Measurements from ENCODE around the gene SALL4. TPM values are rescaled to one million over a fixed set of nuclear protein-coding genes. Genes with fewer than 3 reads are reported as not detected.

SALL4 gene
- total RNA-seq, 1 experiment from 2014 or later = 279 TPM

DNA sequence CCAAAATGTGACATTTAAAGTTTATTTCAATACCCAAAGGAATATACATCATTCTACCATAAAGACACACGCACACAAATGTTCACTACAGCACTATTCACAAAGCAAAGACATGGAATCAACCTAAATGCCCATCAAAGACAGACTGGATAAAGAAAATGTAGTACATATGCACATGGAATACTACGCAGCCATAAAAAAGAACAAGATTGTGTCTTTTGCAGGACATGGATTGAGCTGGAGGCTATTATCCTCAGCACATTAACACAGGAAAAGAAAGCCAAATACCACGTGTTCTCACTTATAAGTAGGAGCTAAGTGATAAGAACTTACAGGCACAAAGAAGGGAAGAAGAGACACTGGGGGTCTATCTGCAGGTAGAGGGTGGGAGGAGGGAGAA lies 56.5 kb downstream of the SALL4 start:
- Histone ChIP-seq H3K79me1 (ENCODE audit: insufficient read depth, low read depth, low read length, poor library complexity, severe bottlenecking) (no peaks in the 10 kb centered on the region), H4K20me1 (ENCODE audit: control insufficient read depth, insufficient read depth, insufficient read length) (no peaks in the 10 kb centered on the region), H3K18ac (ENCODE audit: insufficient read length, low read depth, low read length) (no peak overlapping the region), H4K5ac (ENCODE audit: insufficient read length, low read depth, low read length) (no peak overlapping the region), H3K23me2 (ENCODE audit: insufficient read length, low read depth, low read length, poor library complexity, severe bottlenecking) (no peaks in the 10 kb centered on the region), H3K14ac (ENCODE audit: insufficient read depth, low read length) (no peak overlapping the region), H3K79me2 (ENCODE audit: insufficient read depth, low read length) (no peaks in the 10 kb centered on the region), H3K9ac (ENCODE audit: extremely low read depth, insufficient read length, low read length) (no peak overlapping the region), H4K91ac (ENCODE audit: insufficient read length, low read depth, low read length) (no peak overlapping the region), H2BK20ac (ENCODE audit: low read depth, low read length, poor library complexity, severe bottlenecking) (no peak overlapping the region), H3K23ac (ENCODE audit: insufficient read length, low read depth, low read length) (no peak overlapping the region), H2AFZ (ENCODE audit: low read length) (no peak overlapping the region), H2BK5ac (ENCODE audit: insufficient read length, low read length) (no peak overlapping the region), H3K9me3 (ENCODE audit: control insufficient read depth, low read depth, low read length) (no peaks in the 10 kb centered on the region), H2BK12ac (ENCODE audit: insufficient read length, low read depth, low read length) (no peak overlapping the region), H3K4me1 (ENCODE audit: insufficient read depth, low read length) (no peaks in the 10 kb centered on the region), H3K27ac (ENCODE audit: insufficient read length, low read depth, low read length) (no peak overlapping the region), H3T11ph (ENCODE audit: low read length) (no peak overlapping the region), H3K4me2 (ENCODE audit: insufficient read depth, insufficient read length, low read length) (no peak overlapping the region), H3K4ac (ENCODE audit: low read depth, low read length) (no peak overlapping the region), H3K56ac (ENCODE audit: insufficient read length, low read depth, low read length) (no peak overlapping the region), H2BK15ac (ENCODE audit: low read depth, low read length) (no peak overlapping the region), H4K8ac (replicated peaks; ENCODE audit: insufficient read length, low read depth, low read length) (no peak overlapping the region), H2AK5ac (ENCODE audit: insufficient read length, low read length) (no peak overlapping the region), H3K27me3 (ENCODE audit: insufficient read depth, low read length) (no peaks in the 10 kb centered on the region), H2BK120ac (ENCODE audit: low read depth, low read length, poor library complexity, severe bottlenecking) (no peak overlapping the region)
- no peak overlapping the region; a peak in 1 of 7 replicates for H3K27ac Mint-ChIP-seq
- TF ChIP-seq, protein P1, sequence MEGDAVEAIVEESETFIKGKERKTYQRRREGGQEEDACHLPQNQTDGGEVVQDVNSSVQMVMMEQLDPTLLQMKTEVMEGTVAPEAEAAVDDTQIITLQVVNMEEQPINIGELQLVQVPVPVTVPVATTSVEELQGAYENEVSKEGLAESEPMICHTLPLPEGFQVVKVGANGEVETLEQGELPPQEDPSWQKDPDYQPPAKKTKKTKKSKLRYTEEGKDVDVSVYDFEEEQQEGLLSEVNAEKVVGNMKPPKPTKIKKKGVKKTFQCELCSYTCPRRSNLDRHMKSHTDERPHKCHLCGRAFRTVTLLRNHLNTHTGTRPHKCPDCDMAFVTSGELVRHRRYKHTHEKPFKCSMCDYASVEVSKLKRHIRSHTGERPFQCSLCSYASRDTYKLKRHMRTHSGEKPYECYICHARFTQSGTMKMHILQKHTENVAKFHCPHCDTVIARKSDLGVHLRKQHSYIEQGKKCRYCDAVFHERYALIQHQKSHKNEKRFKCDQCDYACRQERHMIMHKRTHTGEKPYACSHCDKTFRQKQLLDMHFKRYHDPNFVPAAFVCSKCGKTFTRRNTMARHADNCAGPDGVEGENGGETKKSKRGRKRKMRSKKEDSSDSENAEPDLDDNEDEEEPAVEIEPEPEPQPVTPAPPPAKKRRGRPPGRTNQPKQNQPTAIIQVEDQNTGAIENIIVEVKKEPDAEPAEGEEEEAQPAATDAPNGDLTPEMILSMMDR (conservative IDR thresholded peaks at IDR 0.05) = no peak
- no peak for DNase-seq
- H3K36me3 Mint-ChIP-seq (ENCODE audit: insufficient read depth in 1 of 3, low read depth in 3 of 3) = no peaks in the 10 kb centered on the region
- no peak overlapping the region for H3K4me3 Mint-ChIP-seq
- no peaks in the 10 kb centered on the region for H3K27me3 Mint-ChIP-seq (ENCODE audit: low read depth)
- H3K9me3 Mint-ChIP-seq = no peaks in the 10 kb centered on the region
- no CpG with 5 or more reads among the region's 3 CpGs for WGBS (ENCODE audit: extremely low coverage, insufficient read length, low lambda C conversion rate)
- H3K4me1 Mint-ChIP-seq = peaks cover 11% of the 10 kb centered on the region in 2 experiments
